Measurements from ENCODE around the gene CHIC2.

- TF ChIP-seq TCF7 (CRISPR knock-in tag; IDR thresholded peaks at IDR 0.05; ENCODE audit: low read depth) = no peak
- no peak for TF ChIP-seq SOX15 (CRISPR knock-in tag; IDR thresholded peaks at IDR 0.05)
- TF ChIP-seq CREM (CRISPR knock-in tag; IDR thresholded peaks at IDR 0.05) = no peak
- TF ChIP-seq ZNF532 (CRISPR knock-in tag; IDR thresholded peaks at IDR 0.05; ENCODE audit: borderline replicate concordance) = no peak
- no peak for TF ChIP-seq MXD4 (CRISPR knock-in tag; IDR thresholded peaks at IDR 0.05; ENCODE audit: borderline replicate concordance)
- TF ChIP-seq FOXP4 (CRISPR knock-in tag; IDR thresholded peaks at IDR 0.05) = no peak
- no peak for TF ChIP-seq E2F1 (CRISPR knock-in tag; IDR thresholded peaks at IDR 0.05)
Measured at GRCh38 chr4:53981066-53981465, 83.3 kb downstream of the CHIC2 start.

Measured in WTC11 (cell line).